Keratinocyte (primary cell): ENCODE results near the gene CENPP. TPM values are rescaled to one million over a fixed set of nuclear protein-coding genes. Genes with fewer than 3 reads are reported as not detected.
A peak's percentile ranks its signal among the peaks of the same experiment; 100 is the strongest.

Source experiments
- DNase-seq: peaks from one replicate; pipeline ENCODE4 v3.0.0-alpha.2; 2011; ENCODE audit warnings: low read depth, missing footprints, low spot score
- FAIRE-seq: peaks from 2 replicates; lab custom pipeline; 2011; peaks lifted over from hg19 to GRCh38; lab: Jason Lieb, UNC
- H2AFZ ChIP-seq: 2 replicates; pipeline ENCODE4 v1.6.0; 2012; ENCODE audit warnings: low read length, control low read depth, inconsistent platforms; ENCODE audit not compliant: control insufficient read depth
- H3K27ac ChIP-seq: 2 replicates; pipeline ENCODE4 v1.5.1; 2011; ENCODE audit warnings: low read length; ENCODE audit not compliant: control insufficient read depth, insufficient read depth
- H3K27me3 ChIP-seq: 3 replicates; pipeline ENCODE4 v1.6.0; 2011; ENCODE audit warnings: low read length; ENCODE audit not compliant: control insufficient read depth, insufficient read depth; ENCODE audit errors: extremely low read depth
- H3K36me3 ChIP-seq, 2 experiments: 2 replicates in 1 of 2; 3 replicates in 1 of 2; pipeline ENCODE4 v1.5.1; 2011; ENCODE audit warnings: low read length in 2 of 2, mild to moderate bottlenecking in 1 of 2; ENCODE audit not compliant: control insufficient read depth in 2 of 2, insufficient read depth in 2 of 2; ENCODE audit errors: extremely low read depth in 1 of 2
- H3K4me1 ChIP-seq: 3 replicates; pipeline ENCODE4 v1.5.1; 2011; ENCODE audit warnings: low read length; ENCODE audit not compliant: control insufficient read depth, insufficient read depth; ENCODE audit errors: extremely low read depth
- H3K4me2 ChIP-seq: 3 replicates; pipeline ENCODE4 v1.6.0; 2011; ENCODE audit warnings: low read depth, low read length; ENCODE audit not compliant: control insufficient read depth, insufficient read depth; ENCODE audit errors: extremely low read depth
- H3K4me3 ChIP-seq, 3 experiments: fragments of 200-600 bp in 1 of 3; sonication (generic) in 1 of 3; 2 replicates in 2 of 3; 3 replicates in 1 of 3; pipeline ENCODE4 v1.5.1; 2011 to 2016; ENCODE audit warnings: low read length in 3 of 3, mild to moderate bottlenecking in 3 of 3, control low read depth in 2 of 3, inconsistent platforms in 1 of 3, low read depth in 1 of 3, mixed read lengths in 1 of 3, mixed run types in 1 of 3, moderate library complexity in 1 of 3; ENCODE audit not compliant: control insufficient read depth in 2 of 3, insufficient read depth in 2 of 3; ENCODE audit errors: extremely low read depth in 1 of 3
- H3K79me2 ChIP-seq: 2 replicates; pipeline ENCODE4 v1.6.0; 2012; ENCODE audit warnings: low read length; ENCODE audit not compliant: control insufficient read depth, insufficient read depth
- H3K9ac ChIP-seq: 3 replicates; pipeline ENCODE4 v1.6.0; 2011; ENCODE audit warnings: low read length; ENCODE audit not compliant: control insufficient read depth, insufficient read depth; ENCODE audit errors: extremely low read depth
- H3K9me1 ChIP-seq: 3 replicates; pipeline ENCODE4 v1.6.0; 2011; ENCODE audit warnings: low read length; ENCODE audit not compliant: control insufficient read depth, insufficient read depth; ENCODE audit errors: extremely low read depth
- H3K9me3 ChIP-seq: 2 replicates; pipeline ENCODE4 v1.5.1; 2012; ENCODE audit warnings: low read depth, low read length; ENCODE audit not compliant: control insufficient read depth
- H4K20me1 ChIP-seq: 3 replicates; pipeline ENCODE4 v1.6.0; 2011; ENCODE audit warnings: low read length; ENCODE audit not compliant: control insufficient read depth, insufficient read depth; ENCODE audit errors: extremely low read depth
- EZH2 ChIP-seq: IDR thresholded peaks from one replicate; pipeline ENCODE4 v1.6.1; 2012; ENCODE audit warnings: inconsistent platforms, mild to moderate bottlenecking, low read length, moderate library complexity
- dilution Hi-C: fragments of 300-500 bp; cut with MboI; formaldehyde crosslinking; loops from one replicate; pipeline ENCODE4 v1.7.0; 2020; ENCODE audit warnings: low sequenced_read_pairs; ENCODE audit not compliant: extremely low pct_ligation_motif_present
- polyA plus RNA-seq, 5 experiments: library from polyadenylated mRNA; depleted of rRNA in 3 of 5; stranded (reverse) in 3 of 5; stranded (forward) in 1 of 5; unstranded in 1 of 5; fragments of >200 nt; gene quantifications; 1 replicate in 1 of 5; 2 replicates in 3 of 5; 3 replicates in 1 of 5; pipeline versions ENCODE4 v1.2.1 to v1.2.3, GENCODE V29; 2011 to 2012; ENCODE audit warnings: missing spikeins in 2 of 5, low read depth in 1 of 5, low replicate concordance in 1 of 5
- TF ChIP-seq, protein P1 (sequence below), 3 experiments: IDR thresholded peaks in 1 of 3; conservative IDR thresholded peaks in 1 of 3; optimal IDR thresholded peaks in 1 of 3; 2 replicates in 2 of 3; 3 replicates in 1 of 3; pipeline versions ENCODE3 to v1.5.1; 2011; ENCODE audit warnings: low read length in 3 of 3, mild to moderate bottlenecking in 3 of 3, moderate library complexity in 2 of 3, control low read depth in 1 of 3, inconsistent platforms in 1 of 3; ENCODE audit not compliant: insufficient read depth in 2 of 3; ENCODE audit errors: extremely low read depth in 1 of 3

Gene CENPP
- polyA plus RNA-seq, 1 donor (not counting 4 experiments of a cell fraction or from before 2014, with no cell fraction given) = 6.7 TPM

DNA sequence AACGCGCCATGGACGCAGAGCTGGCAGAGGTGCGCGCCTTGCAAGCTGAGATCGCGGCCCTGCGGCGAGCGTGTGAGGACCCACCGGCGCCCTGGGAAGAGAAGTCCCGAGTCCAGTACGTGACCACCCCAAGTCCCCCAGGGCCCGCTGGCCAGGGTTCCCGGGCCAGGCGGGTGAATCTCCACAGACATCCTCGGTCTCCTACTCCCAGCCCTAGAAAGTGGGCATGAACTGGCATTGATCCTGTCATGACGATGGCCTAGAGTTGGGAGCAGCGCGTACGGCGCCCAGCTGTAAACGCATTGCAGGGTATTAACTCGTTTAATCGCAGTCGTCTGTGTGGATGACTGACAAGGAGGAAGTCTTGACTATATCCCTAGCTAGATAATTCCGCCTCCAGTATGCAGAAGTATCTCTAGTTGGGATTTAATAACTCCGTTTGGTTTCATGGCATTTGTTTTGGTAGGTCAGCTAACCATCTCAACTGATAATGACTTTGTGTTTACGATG lies 293 bp downstream of the CENPP start:
- DNase-seq = no peak
- Histone ChIP-seq H3K4me1 (peaks cover 27% of the 10 kb centered on the region), H3K4me2 (peak overlapping the region; percentile 84), H3K79me2 (peaks cover 24% of the 10 kb centered on the region), H3K27me3 (no peaks in the 10 kb centered on the region), H4K20me1 (no peaks in the 10 kb centered on the region), H3K9me1 (no peaks in the 10 kb centered on the region), H3K9me3 (no peaks in the 10 kb centered on the region), H3K36me3 (peaks cover 5 to 12% of the 10 kb centered on the region in 2 experiments), H2AFZ (peak overlapping the region; percentile 99), H3K9ac (peak overlapping the region; percentile 100), H3K4me3 (peak overlapping the region; percentile 75 to 98 (median 93)), H3K27ac (peak overlapping the region; percentile 100)
- dilution Hi-C loops = no loop called here
- no peak for TF ChIP-seq EZH2
- TF ChIP-seq, protein P1, sequence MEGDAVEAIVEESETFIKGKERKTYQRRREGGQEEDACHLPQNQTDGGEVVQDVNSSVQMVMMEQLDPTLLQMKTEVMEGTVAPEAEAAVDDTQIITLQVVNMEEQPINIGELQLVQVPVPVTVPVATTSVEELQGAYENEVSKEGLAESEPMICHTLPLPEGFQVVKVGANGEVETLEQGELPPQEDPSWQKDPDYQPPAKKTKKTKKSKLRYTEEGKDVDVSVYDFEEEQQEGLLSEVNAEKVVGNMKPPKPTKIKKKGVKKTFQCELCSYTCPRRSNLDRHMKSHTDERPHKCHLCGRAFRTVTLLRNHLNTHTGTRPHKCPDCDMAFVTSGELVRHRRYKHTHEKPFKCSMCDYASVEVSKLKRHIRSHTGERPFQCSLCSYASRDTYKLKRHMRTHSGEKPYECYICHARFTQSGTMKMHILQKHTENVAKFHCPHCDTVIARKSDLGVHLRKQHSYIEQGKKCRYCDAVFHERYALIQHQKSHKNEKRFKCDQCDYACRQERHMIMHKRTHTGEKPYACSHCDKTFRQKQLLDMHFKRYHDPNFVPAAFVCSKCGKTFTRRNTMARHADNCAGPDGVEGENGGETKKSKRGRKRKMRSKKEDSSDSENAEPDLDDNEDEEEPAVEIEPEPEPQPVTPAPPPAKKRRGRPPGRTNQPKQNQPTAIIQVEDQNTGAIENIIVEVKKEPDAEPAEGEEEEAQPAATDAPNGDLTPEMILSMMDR (optimal IDR thresholded peaks at IDR 0.05 in 1 of 3, IDR thresholded peaks at IDR 0.05 in 1 of 3, conservative IDR thresholded peaks at IDR 0.05 in 1 of 3; ENCODE audit: extremely low read depth in 1 of 3, insufficient read depth in 2 of 3, low read length in 3 of 3) = no peak
- no peak for FAIRE-seq

DNA sequence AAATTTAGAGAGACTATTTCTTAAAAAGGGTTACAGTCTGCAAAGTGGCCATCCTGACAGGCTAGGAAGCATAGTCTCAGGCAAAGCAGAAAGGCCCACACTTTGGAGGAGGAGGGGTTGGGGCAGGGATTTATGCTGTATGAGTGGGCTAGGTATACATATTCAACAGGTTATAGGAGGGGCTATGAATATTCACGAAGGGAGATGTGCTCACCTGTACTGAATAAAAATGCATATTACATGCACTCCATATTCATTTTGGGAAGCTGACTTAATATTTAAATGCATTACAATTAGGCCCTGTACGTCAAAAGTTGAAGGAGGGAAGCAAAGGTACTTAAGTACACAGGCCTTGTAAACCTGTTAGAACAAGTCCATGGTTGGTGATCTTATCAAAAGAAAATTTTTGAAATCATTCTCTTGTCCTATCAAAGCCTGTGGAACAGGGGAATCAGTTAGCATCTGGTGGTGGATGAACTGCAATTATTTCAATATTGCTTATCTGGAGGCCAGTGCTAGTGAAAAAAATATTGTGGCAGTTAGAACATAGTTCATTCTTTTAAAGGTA lies 1.6 kb downstream of the CENPP start:
- DNase-seq = peak; percentile 38

More for the DNA sequence above, 1.6 kb downstream of the CENPP start:
- peak overlapping the region; percentile 100 for H3K27ac ChIP-seq
- H4K20me1 ChIP-seq = no peaks in the 10 kb centered on the region
- peak overlapping the region; percentile 100 for H3K9ac ChIP-seq
- H3K4me3 ChIP-seq = peak overlapping the region in 2 of 3 experiments; percentile 28 to 30
- peak overlapping the region; percentile 46 for H2AFZ ChIP-seq
- no peaks in the 10 kb centered on the region for H3K27me3 ChIP-seq
- no peaks in the 10 kb centered on the region for H3K9me3 ChIP-seq
- H3K4me2 ChIP-seq = peak overlapping the region; percentile 84
- peak; percentile 78 for FAIRE-seq
- peaks cover 3 to 9% of the 10 kb centered on the region in 2 experiments for H3K36me3 ChIP-seq
- dilution Hi-C loops = no loop called here
- peaks cover 24% of the 10 kb centered on the region for H3K79me2 ChIP-seq
- TF ChIP-seq EZH2 = no peak
- TF ChIP-seq, protein P1 (optimal IDR thresholded peaks at IDR 0.05 in 1 of 3, IDR thresholded peaks at IDR 0.05 in 1 of 3, conservative IDR thresholded peaks at IDR 0.05 in 1 of 3; ENCODE audit: extremely low read depth in 1 of 3, insufficient read depth in 2 of 3, low read length in 3 of 3) = no peak
- H3K9me1 ChIP-seq = no peaks in the 10 kb centered on the region
- peaks cover 27% of the 10 kb centered on the region for H3K4me1 ChIP-seq
